PC-9 (cell line): ENCODE results near the gene XXYLT1.

Experiments
- CTCF ChIP-seq: fragments of 200-600 bp; sonication (generic); conservative IDR thresholded peaks from 2 replicates; pipeline ENCODE4 v1.6.1; 2017; ENCODE audit warnings: mixed run types, antibody characterized with exemption, mild to moderate bottlenecking, moderate library complexity
- EZH2 ChIP-seq: fragments of 200-600 bp; sonication (generic); IDR thresholded peaks from 2 replicates; pipeline ENCODE4 v1.8.0; 2017; ENCODE audit warnings: antibody characterized with exemption, low read depth

GRCh38 chr3:195113536-195114425 lies 157.2 kb downstream of the XXYLT1 start:
- no peak for TF ChIP-seq CTCF
- no peak for TF ChIP-seq EZH2
